NCI-H1694 (cell line): ENCODE data around the gene MYOCD.

Experiments used
- DNase-seq: peaks from one replicate; lab custom pipeline; 2025; lab: John Stamatoyannopoulos, UW

MYOCD gene

GRCh38 chr17:12643822-12644221 is 21.9 kb upstream of the MYOCD start:
- DNase-seq, result no peak

- no peak for DNase-seq
These were observed 21.1 kb upstream of the MYOCD start for GRCh38 chr17:12644623-12645022.

- DNase-seq, result no peak
These were observed 18.8 kb upstream of the MYOCD start for GRCh38 chr17:12646761-12647422.

- DNase-seq, result no peak
These were observed 17.2 kb upstream of the MYOCD start for GRCh38 chr17:12648498-12648897.

GRCh38 chr17:12655936-12656335 is 9.8 kb upstream of the MYOCD start:
- no peak for DNase-seq

- DNase-seq, result no peak
These were observed 9.3 kb upstream of the MYOCD start for GRCh38 chr17:12656354-12656753.

GRCh38 chr17:12659500-12659899 is 6.2 kb upstream of the MYOCD start:
- no peak for DNase-seq

- DNase-seq, result no peak
These were observed 1.4 kb upstream of the MYOCD start for GRCh38 chr17:12664252-12664651.

GRCh38 chr17:12664894-12665262 is 812 bp upstream of the MYOCD start:
- no peak for DNase-seq

GRCh38 chr17:12666718-12667117 is 1.0 kb downstream of the MYOCD start:
- no peak for DNase-seq

GRCh38 chr17:12667299-12667958 is 1.7 kb downstream of the MYOCD start:
- no peak for DNase-seq

GRCh38 chr17:12671906-12672305 is 6.2 kb downstream of the MYOCD start:
- no peak for DNase-seq

GRCh38 chr17:12672947-12673346 is 7.3 kb downstream of the MYOCD start:
- no peak for DNase-seq

- no peak for DNase-seq
These were observed 8.1 kb downstream of the MYOCD start for GRCh38 chr17:12673788-12674187.

GRCh38 chr17:12680407-12680897 is 14.8 kb downstream of the MYOCD start:
- no peak for DNase-seq

- no peak for DNase-seq
These were observed 15.3 kb downstream of the MYOCD start for GRCh38 chr17:12680993-12681392.

GRCh38 chr17:12683299-12683698 is 17.6 kb downstream of the MYOCD start:
- DNase-seq, result no peak

GRCh38 chr17:12686486-12686885 is 20.8 kb downstream of the MYOCD start:
- no peak for DNase-seq

- no peak for DNase-seq
These were observed 22.7 kb downstream of the MYOCD start for GRCh38 chr17:12688382-12688781.

- no peak for DNase-seq
These were observed 25.5 kb downstream of the MYOCD start for GRCh38 chr17:12691173-12691572.

- no peak for DNase-seq
These were observed 27.9 kb downstream of the MYOCD start for GRCh38 chr17:12693640-12694039.

- no peak for DNase-seq
These were observed 40.4 kb downstream of the MYOCD start for GRCh38 chr17:12706070-12706469.

- DNase-seq, result no peak
These were observed 43.4 kb downstream of the MYOCD start for GRCh38 chr17:12709063-12709462.

GRCh38 chr17:12712415-12712814 is 46.7 kb downstream of the MYOCD start:
- no peak for DNase-seq
